Measurements from ENCODE around the gene ZIC4.

Gene ZIC4

DNA sequence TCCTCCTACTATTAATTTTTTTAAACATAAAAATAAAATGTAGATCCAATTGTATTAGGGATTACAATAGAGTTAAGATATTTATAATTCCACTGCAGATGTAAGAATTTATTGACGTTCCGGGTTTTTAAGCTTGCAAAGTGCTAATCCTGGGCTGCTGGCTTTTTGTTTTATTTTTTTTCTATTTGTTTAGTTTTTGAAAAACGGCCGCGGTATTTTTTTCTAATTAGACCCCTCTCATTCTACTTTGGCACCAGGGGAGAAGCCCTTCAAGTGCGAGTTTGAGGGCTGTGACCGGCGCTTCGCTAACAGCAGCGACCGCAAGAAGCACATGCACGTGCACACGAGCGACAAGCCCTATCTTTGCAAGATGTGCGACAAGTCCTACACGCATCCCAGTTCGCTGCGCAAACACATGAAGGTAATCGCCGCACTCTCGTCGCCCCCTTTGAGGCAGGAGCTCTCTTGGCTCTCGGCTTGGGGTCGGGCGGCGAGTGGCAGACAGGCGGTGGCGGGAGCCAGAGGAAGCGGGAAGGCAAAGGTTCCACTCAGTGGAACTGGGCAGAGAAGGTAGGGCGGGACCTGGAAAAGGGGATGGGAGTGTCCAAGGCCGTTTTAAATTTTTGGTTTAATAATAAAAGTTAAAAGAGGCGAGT, 6.0 kb upstream of the ZIC4 start:
- peaks cover 97% of the 10 kb centered on the region for H3K27me3 Mint-ChIP-seq (ENCODE audit: low read depth)
- H3K4me1 Mint-ChIP-seq: peaks cover 29% of the 10 kb centered on the region
- peak overlapping the region; percentile 78 to 94 (median 87) for H3K4me3 Mint-ChIP-seq
- TF ChIP-seq, protein P1, sequence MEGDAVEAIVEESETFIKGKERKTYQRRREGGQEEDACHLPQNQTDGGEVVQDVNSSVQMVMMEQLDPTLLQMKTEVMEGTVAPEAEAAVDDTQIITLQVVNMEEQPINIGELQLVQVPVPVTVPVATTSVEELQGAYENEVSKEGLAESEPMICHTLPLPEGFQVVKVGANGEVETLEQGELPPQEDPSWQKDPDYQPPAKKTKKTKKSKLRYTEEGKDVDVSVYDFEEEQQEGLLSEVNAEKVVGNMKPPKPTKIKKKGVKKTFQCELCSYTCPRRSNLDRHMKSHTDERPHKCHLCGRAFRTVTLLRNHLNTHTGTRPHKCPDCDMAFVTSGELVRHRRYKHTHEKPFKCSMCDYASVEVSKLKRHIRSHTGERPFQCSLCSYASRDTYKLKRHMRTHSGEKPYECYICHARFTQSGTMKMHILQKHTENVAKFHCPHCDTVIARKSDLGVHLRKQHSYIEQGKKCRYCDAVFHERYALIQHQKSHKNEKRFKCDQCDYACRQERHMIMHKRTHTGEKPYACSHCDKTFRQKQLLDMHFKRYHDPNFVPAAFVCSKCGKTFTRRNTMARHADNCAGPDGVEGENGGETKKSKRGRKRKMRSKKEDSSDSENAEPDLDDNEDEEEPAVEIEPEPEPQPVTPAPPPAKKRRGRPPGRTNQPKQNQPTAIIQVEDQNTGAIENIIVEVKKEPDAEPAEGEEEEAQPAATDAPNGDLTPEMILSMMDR (IDR thresholded peaks at IDR 0.05; ENCODE audit: unreplicated experiment in 3 of 3): no peak
- H3K27ac Mint-ChIP-seq: peak overlapping the region; percentile 89 to 94 (median 93)
- no peaks in the 10 kb centered on the region for H3K9me3 Mint-ChIP-seq
- peaks cover 33% of the 10 kb centered on the region for H3K36me3 Mint-ChIP-seq (ENCODE audit: low read depth)

DNA sequence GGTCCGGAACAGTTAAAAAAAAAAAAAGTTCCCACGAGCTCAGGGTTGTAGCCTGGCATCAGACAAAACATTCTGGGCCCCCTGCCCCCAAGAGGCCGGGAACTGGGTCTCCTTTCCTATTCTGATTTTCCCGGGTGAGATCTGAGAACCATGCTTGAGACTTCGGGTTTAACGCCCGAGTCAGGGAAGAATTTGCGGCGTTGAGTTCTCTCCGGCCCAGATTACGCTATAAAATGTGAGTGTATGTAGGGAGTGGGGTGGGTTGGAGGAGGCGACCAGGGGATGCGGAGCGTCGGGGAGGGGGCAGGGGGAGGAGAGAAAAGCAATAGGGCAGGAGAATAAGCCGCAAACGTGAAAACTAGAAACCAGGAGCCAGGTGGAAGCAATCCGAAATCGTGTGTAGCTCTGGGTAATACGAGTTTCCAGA, 5.5 kb upstream of the ZIC4 start:
- TF ChIP-seq, protein P1 (IDR thresholded peaks at IDR 0.05; ENCODE audit: unreplicated experiment in 3 of 3): no peak
- Mint-ChIP-seq H3K4me3 (peak overlapping the region; percentile 78 to 94 (median 87)), H3K27ac (peak overlapping the region; percentile 89 to 94 (median 93)), H3K36me3 (ENCODE audit: low read depth) (peaks cover 33% of the 10 kb centered on the region), H3K9me3 (no peaks in the 10 kb centered on the region), H3K4me1 (peaks cover 32% of the 10 kb centered on the region), H3K27me3 (ENCODE audit: low read depth) (peaks cover 97% of the 10 kb centered on the region)

DNA sequence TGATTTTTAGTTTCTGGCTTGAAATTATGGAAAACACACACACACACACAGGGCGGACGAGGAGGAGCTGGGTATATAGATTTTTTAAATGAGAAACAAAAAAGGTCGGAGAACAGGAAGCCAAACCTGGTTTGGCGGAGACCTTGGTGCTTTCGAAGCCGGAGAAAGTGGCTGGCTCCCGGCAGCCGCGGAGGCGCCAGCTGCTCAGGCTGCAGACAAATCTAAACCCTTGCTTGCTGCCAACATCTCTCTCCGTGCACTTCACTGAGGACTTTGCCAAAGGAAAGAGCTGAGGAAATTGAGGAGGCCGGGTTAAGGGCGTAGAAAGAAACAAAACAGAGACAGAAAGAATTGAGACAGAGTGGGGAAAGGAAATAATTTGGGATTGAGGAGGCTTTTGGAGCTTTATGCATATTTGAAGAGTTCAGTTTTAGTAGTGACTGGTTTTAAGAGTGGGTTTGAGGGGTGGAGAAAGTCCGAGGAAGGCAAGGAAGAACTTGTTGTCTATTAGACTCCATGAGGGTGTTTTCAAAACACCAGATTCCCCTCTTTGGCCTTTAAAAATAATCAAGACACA, 5.0 kb upstream of the ZIC4 start:
- peaks cover 97% of the 10 kb centered on the region for H3K27me3 Mint-ChIP-seq (ENCODE audit: low read depth)
- H3K9me3 Mint-ChIP-seq: no peaks in the 10 kb centered on the region
- H3K4me1 Mint-ChIP-seq: peaks cover 37% of the 10 kb centered on the region
- H3K27ac Mint-ChIP-seq: peak overlapping the region; percentile 89 to 94 (median 93)
- TF ChIP-seq, protein P1 (IDR thresholded peaks at IDR 0.05; ENCODE audit: unreplicated experiment in 3 of 3): no peak
- peak overlapping the region; percentile 78 to 94 (median 87) for H3K4me3 Mint-ChIP-seq
- peaks cover 33% of the 10 kb centered on the region for H3K36me3 Mint-ChIP-seq (ENCODE audit: low read depth)

DNA sequence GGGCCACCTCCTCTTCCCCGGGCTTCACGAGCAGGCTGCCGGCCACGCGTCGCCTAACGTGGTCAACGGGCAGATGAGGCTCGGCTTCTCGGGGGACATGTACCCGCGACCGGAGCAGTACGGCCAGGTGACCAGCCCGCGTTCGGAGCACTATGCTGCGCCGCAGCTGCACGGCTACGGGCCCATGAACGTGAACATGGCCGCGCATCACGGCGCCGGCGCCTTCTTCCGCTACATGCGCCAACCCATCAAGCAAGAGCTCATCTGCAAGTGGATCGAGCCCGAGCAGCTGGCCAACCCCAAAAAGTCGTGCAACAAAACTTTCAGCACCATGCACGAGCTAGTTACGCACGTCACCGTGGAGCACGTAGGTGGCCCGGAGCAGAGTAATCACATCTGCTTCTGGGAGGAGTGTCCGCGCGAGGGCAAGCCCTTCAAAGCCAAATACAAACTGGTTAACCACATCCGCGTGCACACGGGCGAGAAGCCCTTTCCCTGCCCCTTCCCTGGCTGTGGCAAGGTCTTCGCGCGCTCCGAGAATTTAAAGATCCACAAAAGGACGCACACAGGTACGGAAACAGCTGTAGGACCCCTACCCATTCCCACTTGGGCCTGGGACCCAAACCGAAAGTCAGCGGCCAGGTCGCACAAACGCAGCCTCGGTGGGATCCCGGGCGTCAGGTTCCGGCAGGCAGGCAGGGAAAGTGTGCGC, 4.3 kb upstream of the ZIC4 start:
- Mint-ChIP-seq H3K4me1 (peaks cover 36% of the 10 kb centered on the region), H3K27me3 (ENCODE audit: low read depth) (peaks cover 97% of the 10 kb centered on the region)

DNA sequence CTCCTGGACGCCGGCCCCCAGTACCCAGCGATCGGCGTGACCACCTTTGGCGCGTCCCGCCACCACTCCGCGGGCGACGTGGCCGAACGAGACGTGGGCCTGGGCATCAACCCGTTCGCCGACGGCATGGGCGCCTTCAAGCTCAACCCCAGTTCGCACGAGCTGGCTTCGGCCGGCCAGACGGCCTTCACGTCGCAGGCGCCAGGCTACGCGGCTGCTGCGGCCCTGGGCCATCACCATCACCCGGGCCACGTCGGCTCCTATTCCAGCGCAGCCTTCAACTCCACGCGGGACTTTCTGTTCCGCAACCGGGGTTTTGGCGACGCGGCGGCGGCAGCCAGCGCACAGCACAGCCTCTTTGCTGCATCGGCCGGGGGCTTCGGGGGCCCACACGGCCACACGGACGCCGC, 3.8 kb upstream of the ZIC4 start:
- Mint-ChIP-seq H3K4me1 (peaks cover 33% of the 10 kb centered on the region), H3K27me3 (ENCODE audit: low read depth) (peaks cover 97% of the 10 kb centered on the region), H3K4me3 (peak overlapping the region; percentile 78 to 94 (median 87)), H3K9me3 (no peaks in the 10 kb centered on the region), H3K36me3 (ENCODE audit: low read depth) (peaks cover 33% of the 10 kb centered on the region), H3K27ac (no peak overlapping the region)
- TF ChIP-seq, protein P1 (IDR thresholded peaks at IDR 0.05; ENCODE audit: unreplicated experiment in 3 of 3): no peak

More for the DNA sequence above, 4.3 kb upstream of the ZIC4 start:
- Mint-ChIP-seq H3K27ac (peak overlapping the region; percentile 89 to 94 (median 93)), H3K9me3 (no peaks in the 10 kb centered on the region), H3K36me3 (ENCODE audit: low read depth) (peaks cover 33% of the 10 kb centered on the region), H3K4me3 (peak overlapping the region; percentile 78 to 94 (median 87))
- TF ChIP-seq, protein P1 (IDR thresholded peaks at IDR 0.05; ENCODE audit: unreplicated experiment in 3 of 3): no peak
